AG08396 (cell line): Measurements from ENCODE around the gene RNF7.
"Not testable (repeated sequence)": the region's sequence is repeated elsewhere in the genome, so short reads cannot be mapped to it uniquely, and the experiment has no call there.

Experiments
- DNase-seq: peaks from one replicate; pipeline ENCODE4 v3.0.0; 2012; ENCODE audit warnings: low spot score, mixed read lengths

RNF7 gene

GRCh38 chr3:141735770-141736465 lies 2.2 kb upstream of the RNF7 start:
- no peak for DNase-seq

- no peak for DNase-seq
Measured at GRCh38 chr3:141737093-141737492, 1.0 kb upstream of the RNF7 start.

- DNase-seq: no peak
Measured at GRCh38 chr3:141737678-141738021, 448 bp upstream of the RNF7 start.

- DNase-seq: peak; percentile 36
Measured at GRCh38 chr3:141738891-141739363, 829 bp downstream of the RNF7 start.

- DNase-seq: no peak
Measured at GRCh38 chr3:141739731-141740130, 1.6 kb downstream of the RNF7 start.

GRCh38 chr3:141740349-141740748 lies 2.3 kb downstream of the RNF7 start:
- DNase-seq: no peak

- DNase-seq: no peak
Measured at GRCh38 chr3:141743305-141743704, 5.2 kb downstream of the RNF7 start.

GRCh38 chr3:141746962-141747361 lies 8.9 kb downstream of the RNF7 start:
- no peak for DNase-seq

- no peak for DNase-seq
Measured at GRCh38 chr3:141753399-141753798, 15.3 kb downstream of the RNF7 start.

GRCh38 chr3:141754032-141754431 lies 15.9 kb downstream of the RNF7 start:
- DNase-seq: no peak

GRCh38 chr3:141762552-141762951 lies 24.5 kb downstream of the RNF7 start:
- DNase-seq: not testable (repeated sequence)

GRCh38 chr3:141763088-141763750 lies 25.1 kb downstream of the RNF7 start, which contains the start of gene GRK7:
GRK7 (plus strand) TSS chr3:141763408; CDS start chr3:141778285, 14,877 bp downstream.
- DNase-seq: no peak

- DNase-seq: no peak
Measured at GRCh38 chr3:141764045-141764444, 25.9 kb downstream of the RNF7 start.

GRCh38 chr3:141764465-141764864 lies 26.4 kb downstream of the RNF7 start:
- DNase-seq: no peak

- no peak for DNase-seq
Measured at GRCh38 chr3:141764986-141765385, 26.9 kb downstream of the RNF7 start.

- DNase-seq: no peak
Measured at GRCh38 chr3:141767066-141767465, 29.0 kb downstream of the RNF7 start.

GRCh38 chr3:141769221-141769894 lies 31.3 kb downstream of the RNF7 start:
- no peak for DNase-seq

GRCh38 chr3:141773676-141774075 lies 35.6 kb downstream of the RNF7 start:
- DNase-seq: no peak

GRCh38 chr3:141776376-141776775 lies 38.3 kb downstream of the RNF7 start:
- DNase-seq: no peak

- DNase-seq: no peak
Measured at GRCh38 chr3:141776885-141777284, 38.8 kb downstream of the RNF7 start.

GRCh38 chr3:141777957-141778813 lies 40.1 kb downstream of the RNF7 start:
- DNase-seq: no peak

- DNase-seq: no peak
Measured at GRCh38 chr3:141779667-141780066, 41.6 kb downstream of the RNF7 start.
